Peyer's patch (tissue), 4 donors: Measurements from ENCODE around the gene BBOF1. TPM values are rescaled to one million over a fixed set of nuclear protein-coding genes. Genes with fewer than 3 reads are reported as not detected.

Experiments
- DNase-seq, 3 donors: peaks; one replicate each; pipeline ENCODE4 v3.0.0-alpha.2; 2017 to 2019
- H3K27ac ChIP-seq, 4 donors: fragments of 200-600 bp; sonication (generic); one replicate each; pipeline ENCODE4 v1.5.1; 2016 to 2019
- H3K27me3 ChIP-seq, 2 donors: fragments of 200-600 bp; sonication (generic); one replicate each; pipeline ENCODE4 v1.5.1; 2019
- H3K36me3 ChIP-seq, 3 donors: fragments of 200-600 bp; sonication (generic); one replicate each; pipeline ENCODE4 v1.5.1; 2016 to 2019
- H3K4me1 ChIP-seq, 4 donors: fragments of 200-600 bp; sonication (generic); one replicate each; pipeline ENCODE4 v1.5.1; 2016 to 2019
- H3K4me3 ChIP-seq, 4 donors: fragments of 200-600 bp; sonication (generic); 1 replicate in 3 of 4; 2 replicates in 1 of 4; pipeline ENCODE4 v1.5.1; 2016 to 2019; ENCODE audit warnings: mild to moderate bottlenecking in 1 of 4
- H3K9me3 ChIP-seq, 4 donors: fragments of 200-600 bp; sonication (generic); one replicate each; pipeline ENCODE4 v1.5.1; 2016 to 2019; ENCODE audit warnings: mild to moderate bottlenecking in 1 of 4
- POLR2A ChIP-seq, 2 donors: fragments of 450-650 bp; IDR thresholded peaks; one replicate each; pipeline ENCODE4 v1.5.1; 2017; ENCODE audit warnings: antibody characterized with exemption in 2 of 2, mild to moderate bottlenecking in 2 of 2, moderate library complexity in 2 of 2
- total RNA-seq, 4 donors: library from RNA; depleted of rRNA; stranded (reverse); fragments of >200 nt; gene quantifications; one replicate each; pipeline ENCODE4 v1.1.0, GENCODE V29; 2016
- TF ChIP-seq, protein P1 (sequence below), 6 experiments: fragments of 450-650 bp in 4 of 6; fragments of 200-600 bp in 2 of 6; sonication (generic) in 1 of 6; IDR thresholded peaks; one replicate each; pipeline ENCODE4 v1.5.1; 2017 to 2019; ENCODE audit warnings: antibody characterized with exemption in 6 of 6, mild to moderate bottlenecking in 3 of 6, moderate library complexity in 1 of 6

The BBOF1 gene
- total RNA-seq, 4 donors from 2014 or later, result 0.53 to 5.3 (median 3.0) TPM

DNA sequence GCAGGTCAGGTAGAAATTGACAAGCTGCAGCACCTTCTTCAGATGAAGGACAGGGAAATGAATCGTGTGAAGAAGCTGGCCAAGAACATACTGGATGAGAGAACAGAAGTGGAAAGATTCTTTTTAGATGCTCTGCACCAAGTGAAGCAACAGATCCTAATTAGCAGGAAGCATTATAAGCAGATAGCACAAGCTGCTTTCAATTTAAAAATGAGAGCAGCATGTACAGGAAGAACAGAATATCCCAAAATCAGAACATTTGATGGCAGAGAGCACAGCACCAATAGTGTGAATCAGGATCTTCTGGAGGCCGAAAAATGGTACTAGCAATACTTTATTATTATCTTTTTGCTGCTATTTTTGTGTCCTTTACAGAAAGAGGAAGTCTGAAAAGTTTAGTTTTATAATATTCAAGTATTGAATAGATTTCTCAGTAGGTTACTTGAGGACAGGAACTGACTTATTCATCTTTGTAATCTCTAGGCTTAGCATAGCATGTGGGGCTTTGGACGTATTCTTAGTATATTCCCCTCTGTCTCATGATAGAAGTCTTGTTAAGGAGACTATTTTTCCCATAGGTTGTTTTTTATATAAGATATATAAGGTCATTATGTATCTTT is 30.8 kb downstream of the BBOF1 start:
- no peak overlapping the region for H3K27ac ChIP-seq
- DNase-seq, result no peak
- no peaks in the 10 kb centered on the region for H3K9me3 ChIP-seq
- H3K4me3 ChIP-seq, result no peak overlapping the region
- no peaks in the 10 kb centered on the region for H3K36me3 ChIP-seq
- no peaks in the 10 kb centered on the region for H3K4me1 ChIP-seq
- TF ChIP-seq POLR2A (IDR thresholded peaks at IDR 0.05), result no peak
- TF ChIP-seq, protein P1, sequence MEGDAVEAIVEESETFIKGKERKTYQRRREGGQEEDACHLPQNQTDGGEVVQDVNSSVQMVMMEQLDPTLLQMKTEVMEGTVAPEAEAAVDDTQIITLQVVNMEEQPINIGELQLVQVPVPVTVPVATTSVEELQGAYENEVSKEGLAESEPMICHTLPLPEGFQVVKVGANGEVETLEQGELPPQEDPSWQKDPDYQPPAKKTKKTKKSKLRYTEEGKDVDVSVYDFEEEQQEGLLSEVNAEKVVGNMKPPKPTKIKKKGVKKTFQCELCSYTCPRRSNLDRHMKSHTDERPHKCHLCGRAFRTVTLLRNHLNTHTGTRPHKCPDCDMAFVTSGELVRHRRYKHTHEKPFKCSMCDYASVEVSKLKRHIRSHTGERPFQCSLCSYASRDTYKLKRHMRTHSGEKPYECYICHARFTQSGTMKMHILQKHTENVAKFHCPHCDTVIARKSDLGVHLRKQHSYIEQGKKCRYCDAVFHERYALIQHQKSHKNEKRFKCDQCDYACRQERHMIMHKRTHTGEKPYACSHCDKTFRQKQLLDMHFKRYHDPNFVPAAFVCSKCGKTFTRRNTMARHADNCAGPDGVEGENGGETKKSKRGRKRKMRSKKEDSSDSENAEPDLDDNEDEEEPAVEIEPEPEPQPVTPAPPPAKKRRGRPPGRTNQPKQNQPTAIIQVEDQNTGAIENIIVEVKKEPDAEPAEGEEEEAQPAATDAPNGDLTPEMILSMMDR (IDR thresholded peaks at IDR 0.05), result no peak
- H3K27me3 ChIP-seq, result no peaks in the 10 kb centered on the region

DNA sequence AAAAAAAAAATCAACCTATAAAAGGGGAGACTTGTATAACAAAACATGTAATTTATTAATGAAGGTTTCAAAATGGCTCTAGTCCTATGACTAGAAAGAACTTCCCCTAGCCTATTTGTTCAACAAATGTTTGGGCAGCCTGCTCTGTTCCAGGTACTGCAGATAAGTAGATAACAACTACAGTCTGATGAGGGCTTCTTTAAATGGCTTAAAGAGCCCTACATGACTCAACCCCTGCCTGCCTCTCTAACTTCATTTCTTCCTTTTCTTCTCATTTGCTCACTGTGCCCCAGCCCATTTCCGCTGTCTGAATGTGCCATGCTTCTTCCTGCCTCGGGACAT is 43.6 kb downstream of the BBOF1 start:
- Histone ChIP-seq H3K4me1 (no peaks in the 10 kb centered on the region), H3K4me3 (no peak overlapping the region), H3K9me3 (no peaks in the 10 kb centered on the region), H3K27ac (no peak overlapping the region), H3K36me3 (peaks cover 0 to 82% (median 0%) of the 10 kb centered on the region in 3 donors), H3K27me3 (no peaks in the 10 kb centered on the region)
- TF ChIP-seq, protein P1 (IDR thresholded peaks at IDR 0.05), result no peak
- no peak for TF ChIP-seq POLR2A (IDR thresholded peaks at IDR 0.05)
- DNase-seq, result no peak

DNA sequence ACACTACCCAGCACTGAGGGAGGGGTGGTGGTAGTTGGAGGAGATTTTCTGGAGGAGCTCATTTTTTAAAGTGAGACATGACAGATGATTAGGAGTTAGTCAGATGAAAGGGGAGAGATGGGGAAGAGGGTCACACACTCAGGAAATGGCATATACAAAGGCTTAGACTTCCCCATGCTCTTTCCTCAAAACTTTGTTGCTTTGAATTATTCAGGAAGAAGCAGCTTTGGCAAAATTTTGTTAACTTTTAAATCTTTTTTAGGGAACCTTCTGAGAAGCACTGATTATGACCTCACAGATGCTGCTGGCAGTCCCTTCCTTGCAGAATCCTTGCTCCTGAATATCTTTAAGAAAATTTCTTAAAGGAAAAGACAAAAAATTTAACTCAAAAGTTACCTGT is 45.3 kb downstream of the BBOF1 start:
- H3K4me3 ChIP-seq, result no peak overlapping the region
- no peaks in the 10 kb centered on the region for H3K9me3 ChIP-seq
- H3K4me1 ChIP-seq, result no peaks in the 10 kb centered on the region
- no peak for DNase-seq
- no peaks in the 10 kb centered on the region for H3K27me3 ChIP-seq
- peaks cover 0 to 75% (median 0%) of the 10 kb centered on the region in 3 donors for H3K36me3 ChIP-seq
- no peak for TF ChIP-seq POLR2A (IDR thresholded peaks at IDR 0.05)
- TF ChIP-seq, protein P1 (IDR thresholded peaks at IDR 0.05), result no peak
- no peak overlapping the region for H3K27ac ChIP-seq

DNA sequence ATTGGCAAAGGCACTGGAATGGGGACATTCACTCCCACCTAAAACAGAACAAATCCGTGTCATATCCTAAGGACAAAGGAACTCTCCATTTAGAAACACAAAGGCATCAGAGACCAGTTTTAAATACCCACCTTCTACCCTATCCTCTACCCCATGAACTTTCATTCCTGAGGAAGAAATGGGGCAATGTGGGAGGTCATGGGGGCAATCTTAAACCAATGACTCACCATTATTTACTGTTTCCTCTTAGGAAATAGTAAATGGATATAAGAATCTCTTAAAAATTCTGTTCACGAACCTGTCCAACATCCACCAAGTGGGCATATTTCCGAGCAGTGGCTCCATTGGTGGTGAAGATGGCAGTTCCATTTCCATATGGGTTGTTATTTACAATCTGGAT is 45.7 kb downstream of the BBOF1 start:
- H3K9me3 ChIP-seq, result no peaks in the 10 kb centered on the region
- peaks cover 0 to 71% (median 0%) of the 10 kb centered on the region in 3 donors for H3K36me3 ChIP-seq
- DNase-seq, result no peak
- no peaks in the 10 kb centered on the region for H3K4me1 ChIP-seq
- H3K4me3 ChIP-seq, result no peak overlapping the region
- H3K27me3 ChIP-seq, result no peaks in the 10 kb centered on the region
- no peak overlapping the region for H3K27ac ChIP-seq
- no peak for TF ChIP-seq POLR2A (IDR thresholded peaks at IDR 0.05)
- TF ChIP-seq, protein P1 (IDR thresholded peaks at IDR 0.05), result no peak

DNA sequence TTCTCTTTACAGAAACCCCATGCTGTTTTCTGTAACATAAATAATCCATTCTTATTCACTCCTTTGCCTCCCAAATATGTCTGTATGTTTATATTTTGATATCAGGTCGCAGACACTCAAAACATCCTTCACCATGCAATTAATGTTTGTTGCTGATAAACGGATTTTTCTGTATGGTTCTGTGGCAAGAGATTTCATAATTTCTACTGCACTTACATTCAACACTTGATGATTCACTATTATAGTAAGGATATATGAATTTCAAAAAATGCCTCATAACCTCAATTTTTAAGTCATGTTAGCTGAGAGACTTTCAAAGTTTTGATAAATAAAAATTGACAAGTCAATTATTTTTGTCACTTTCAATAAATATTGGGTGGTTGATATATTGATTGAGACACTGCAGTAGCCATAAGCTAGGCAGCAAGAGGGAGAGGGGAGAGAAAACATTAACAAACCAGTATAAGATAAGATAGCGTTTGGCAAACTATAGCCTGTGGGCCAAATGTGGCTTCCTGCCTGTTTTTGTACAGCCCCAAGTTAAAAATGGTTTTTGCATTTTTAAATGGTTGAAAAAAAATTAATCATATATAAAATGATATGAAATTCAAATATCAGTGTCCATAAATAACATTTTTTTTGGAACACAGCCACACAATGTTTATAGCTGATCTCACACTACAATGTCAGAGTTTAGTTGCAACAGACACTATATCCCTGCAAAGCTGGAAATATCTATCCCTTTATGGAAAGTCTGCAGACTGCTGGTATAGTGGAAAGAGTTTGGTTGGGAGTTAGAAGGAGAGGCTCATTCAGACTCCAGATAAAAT is 46.8 kb downstream of the BBOF1 start:
- peaks cover 0 to 65% (median 0%) of the 10 kb centered on the region in 3 donors for H3K36me3 ChIP-seq

More for the DNA sequence above, 46.8 kb downstream of the BBOF1 start:
- Histone ChIP-seq H3K27me3 (no peaks in the 10 kb centered on the region), H3K9me3 (no peaks in the 10 kb centered on the region), H3K4me3 (no peak overlapping the region), H3K27ac (no peak overlapping the region), H3K4me1 (no peaks in the 10 kb centered on the region)
- no peak for DNase-seq
- TF ChIP-seq POLR2A (IDR thresholded peaks at IDR 0.05), result no peak
- TF ChIP-seq, protein P1 (IDR thresholded peaks at IDR 0.05), result no peak
